GM19025 (cell line): ENCODE measurements around the gene DEGS1.

ENCODE experiments used
- ATAC-seq: cut with Tn5 transposase; IDR thresholded peaks from one replicate; pipeline ENCODE4 v1.9.1; 2021; ENCODE audit warnings: mild to moderate bottlenecking, low read depth, moderate library complexity; ENCODE audit not compliant: unreplicated experiment

DEGS1 gene

DNA sequence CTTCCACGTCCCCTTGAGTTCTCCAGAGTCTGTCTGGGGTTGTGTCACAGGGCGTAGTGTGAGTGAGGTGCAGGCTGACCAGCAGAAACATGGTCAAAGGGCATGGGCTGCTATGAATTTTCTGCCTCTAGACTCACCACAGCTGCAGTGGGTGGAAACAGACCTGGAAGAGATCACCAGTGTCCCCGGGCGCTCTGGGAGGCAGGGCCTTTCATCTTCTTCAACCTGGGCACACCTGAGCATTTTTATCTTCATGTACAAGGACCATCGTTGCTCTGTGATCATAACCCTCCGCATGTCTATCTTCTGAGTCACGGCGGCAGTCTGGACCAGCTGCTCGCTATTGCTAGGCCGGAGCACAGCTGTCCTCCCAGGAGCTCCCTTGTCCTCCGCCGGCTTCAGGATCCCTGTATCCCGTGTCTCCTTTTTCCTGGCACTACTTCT, 29.6 kb downstream of the DEGS1 start:
- ATAC-seq, result no peak

GRCh38 chr1:224213438-224214119, 30.5 kb downstream of the DEGS1 start:
- ATAC-seq, result no peak

- no peak for ATAC-seq
Observed at GRCh38 chr1:224216382-224216781, 33.3 kb downstream of the DEGS1 start.

DNA sequence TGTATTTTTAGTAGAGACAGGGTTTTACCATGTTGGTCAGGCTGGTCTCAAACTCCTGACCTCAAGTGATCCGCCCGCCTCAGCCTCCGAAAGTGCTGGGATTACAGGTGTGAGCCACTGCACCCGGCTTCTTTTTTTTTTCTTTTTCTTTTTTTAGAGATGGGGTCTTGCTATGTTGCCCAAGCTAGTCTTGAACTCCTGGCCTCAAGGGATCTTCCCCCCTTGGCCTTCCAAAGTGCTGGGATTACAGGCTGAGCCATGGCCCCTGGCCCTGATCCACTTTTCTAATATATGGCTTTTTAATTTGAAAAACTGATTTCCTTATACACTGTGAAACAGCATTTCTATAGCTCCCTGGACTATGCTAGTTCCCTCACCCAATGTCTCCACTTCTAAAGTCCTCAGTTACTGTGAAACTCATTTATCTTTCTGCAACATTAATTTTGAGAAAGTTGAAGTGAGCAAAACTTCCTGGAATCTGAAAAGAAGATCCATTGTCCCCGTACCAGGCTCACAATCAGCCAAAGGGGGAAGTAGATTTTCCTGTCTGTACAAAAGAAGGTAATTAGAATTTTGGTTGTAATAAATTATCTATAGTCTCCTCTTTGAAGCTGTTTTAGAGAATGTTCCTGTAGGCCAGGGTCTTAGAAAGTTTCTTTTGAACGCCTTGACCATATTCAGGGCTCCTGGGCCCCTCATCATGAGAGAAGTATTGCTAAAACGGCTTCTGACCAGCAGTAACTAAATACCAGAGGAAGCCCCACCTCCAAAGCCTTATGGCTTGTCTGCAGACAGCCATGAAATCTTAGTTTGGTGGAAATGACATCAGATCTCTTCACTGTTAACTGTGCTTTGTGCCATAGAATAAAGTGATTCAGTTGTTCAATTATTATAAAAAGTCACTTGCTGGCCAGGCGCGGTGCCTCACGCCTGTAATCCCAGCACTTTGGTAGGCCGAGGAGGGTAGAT, 34.9 kb downstream of the DEGS1 start:
- no peak for ATAC-seq

DNA sequence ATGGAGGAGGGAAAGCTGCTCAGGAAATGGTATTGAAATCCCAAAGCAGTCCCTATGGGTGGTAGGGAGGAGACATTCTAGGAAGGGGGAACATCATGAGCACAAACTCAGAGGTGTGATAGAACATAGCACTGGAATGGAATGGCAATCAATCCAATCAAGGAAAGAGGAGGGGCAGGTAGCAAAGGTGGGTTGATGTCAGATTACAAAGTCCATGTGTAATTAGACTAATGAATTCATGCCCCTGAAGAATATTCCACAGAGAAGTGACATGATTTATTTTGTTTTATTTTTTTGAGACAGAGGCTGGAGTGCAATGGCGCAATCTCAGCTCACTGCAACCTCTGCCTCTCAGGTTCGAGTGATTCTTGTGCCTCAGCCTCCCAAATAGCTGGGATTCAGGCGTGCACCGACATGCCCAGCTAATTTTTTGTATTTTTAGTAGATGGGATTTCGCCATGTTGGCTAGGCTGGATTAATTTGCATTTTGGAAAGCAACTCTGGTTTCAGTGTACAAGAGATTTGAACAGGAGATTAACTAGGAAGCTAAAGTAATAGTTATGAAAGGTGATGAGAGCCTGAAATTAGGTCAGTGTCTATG, 36.1 kb downstream of the DEGS1 start:
- no peak for ATAC-seq

DNA sequence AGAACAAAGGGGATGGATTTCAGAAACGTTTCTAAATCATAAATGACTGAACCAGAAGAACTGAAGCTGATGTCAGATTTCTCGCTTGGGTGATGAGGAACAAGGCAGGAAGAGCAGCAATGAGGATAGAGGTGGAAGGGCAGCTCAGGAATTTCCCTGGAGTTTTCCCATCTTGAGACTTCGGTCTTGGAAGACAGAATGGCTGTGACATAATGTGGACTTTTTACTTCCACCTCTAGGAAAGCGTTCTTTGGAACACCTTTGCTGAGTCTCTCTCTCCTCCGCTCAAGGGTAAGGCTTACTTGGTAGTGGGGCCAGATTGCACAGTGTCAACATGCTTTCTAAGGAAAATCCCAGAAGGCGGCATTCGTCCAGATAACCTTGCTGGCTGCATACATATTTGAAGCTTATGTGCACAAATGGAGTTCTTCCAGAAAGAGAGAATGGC, 36.6 kb downstream of the DEGS1 start:
- ATAC-seq, result no peak

DNA sequence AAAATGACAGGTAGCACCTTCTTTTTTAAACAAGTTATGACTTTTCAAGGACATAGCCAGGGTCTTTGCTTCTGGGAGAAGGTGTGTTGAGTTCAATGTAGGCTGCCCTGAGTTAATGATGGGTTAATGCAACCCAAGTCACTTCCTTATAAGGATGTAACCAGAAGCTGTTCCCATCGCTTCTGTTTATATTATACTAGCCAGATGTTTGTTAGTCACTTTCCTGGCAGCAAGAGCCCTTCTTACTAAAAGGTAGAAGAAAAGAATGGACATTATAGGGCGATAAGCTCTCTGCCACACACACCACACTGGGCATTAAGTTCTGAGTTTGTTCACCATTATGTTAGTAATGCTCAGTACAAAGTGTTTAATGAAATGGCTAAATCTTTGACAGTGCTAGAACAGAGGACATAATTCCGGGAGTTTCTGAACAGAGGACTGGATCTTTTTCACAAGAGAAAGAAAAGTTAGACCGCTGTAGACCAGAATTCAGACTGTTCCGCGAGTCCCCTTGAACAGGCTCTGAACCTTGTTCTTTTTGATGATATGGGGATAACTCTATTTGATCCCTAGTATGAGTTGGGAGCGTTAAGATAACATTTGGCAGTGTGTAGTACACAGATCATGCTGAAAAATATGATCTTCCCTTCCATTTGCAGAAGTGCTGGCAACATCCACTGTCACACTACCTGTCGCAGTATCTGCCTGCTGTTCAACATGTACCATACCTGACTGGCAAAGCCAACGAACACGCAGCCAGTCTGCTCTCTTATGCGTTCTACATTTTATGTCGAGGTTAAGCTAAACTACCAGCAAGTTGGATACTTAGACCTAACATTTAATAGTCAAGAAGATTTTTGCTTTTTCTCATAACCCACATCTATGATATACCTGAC, 41.0 kb downstream of the DEGS1 start:
- ATAC-seq, result no peak

- no peak for ATAC-seq
Observed at GRCh38 chr1:224226849-224227502, 43.9 kb downstream of the DEGS1 start.

DNA sequence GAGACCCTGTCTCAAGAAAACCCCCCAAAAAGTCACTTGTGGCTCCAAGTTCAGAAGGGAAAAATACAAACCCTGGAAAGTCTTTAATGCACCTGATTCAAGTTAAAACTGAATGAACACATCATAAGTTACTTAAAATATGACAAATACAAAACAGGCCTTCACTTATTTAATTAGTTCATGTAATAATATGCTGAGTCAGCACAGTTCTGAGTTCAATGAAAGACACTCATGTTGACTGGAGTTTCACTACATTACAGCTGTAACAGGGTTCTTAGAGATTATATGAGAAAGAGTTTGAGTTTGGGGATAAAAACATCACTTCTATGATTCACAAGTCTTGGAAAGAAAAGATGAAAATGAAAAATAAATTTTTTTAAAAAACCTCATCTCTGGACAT, 51.0 kb downstream of the DEGS1 start:
- no peak for ATAC-seq

DNA sequence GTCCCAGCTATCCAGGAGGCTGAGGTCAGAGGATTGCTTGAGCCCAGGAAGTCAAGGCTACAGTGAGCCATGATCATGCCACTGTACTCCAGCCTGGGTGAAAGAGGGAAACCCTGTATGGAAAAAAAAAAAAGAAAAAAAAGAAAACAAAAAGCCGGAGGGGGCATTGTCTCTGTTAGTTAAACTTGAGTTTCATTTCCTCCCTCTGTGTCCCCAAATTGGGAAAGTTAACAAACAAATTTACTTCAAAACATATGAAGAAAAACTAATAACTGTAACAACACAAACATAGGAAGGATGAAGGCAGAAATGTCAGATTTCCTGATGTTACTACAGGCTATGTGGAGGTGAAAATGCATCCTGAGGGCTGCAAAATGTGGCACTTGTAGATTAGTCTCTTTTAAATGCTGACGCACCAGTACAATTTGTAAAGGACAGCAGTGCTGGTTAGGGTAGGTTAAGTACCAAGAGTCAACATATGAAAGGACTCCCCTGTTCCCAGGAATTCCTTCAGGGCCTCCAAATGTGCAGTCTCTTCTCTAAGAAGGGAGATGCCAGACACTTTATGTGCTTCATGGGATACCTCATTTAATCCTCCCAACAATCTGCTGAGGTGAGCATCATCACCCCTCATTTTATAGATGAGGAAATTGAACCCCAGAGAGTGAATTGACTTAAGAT, 52.9 kb downstream of the DEGS1 start:
- no peak for ATAC-seq

DNA sequence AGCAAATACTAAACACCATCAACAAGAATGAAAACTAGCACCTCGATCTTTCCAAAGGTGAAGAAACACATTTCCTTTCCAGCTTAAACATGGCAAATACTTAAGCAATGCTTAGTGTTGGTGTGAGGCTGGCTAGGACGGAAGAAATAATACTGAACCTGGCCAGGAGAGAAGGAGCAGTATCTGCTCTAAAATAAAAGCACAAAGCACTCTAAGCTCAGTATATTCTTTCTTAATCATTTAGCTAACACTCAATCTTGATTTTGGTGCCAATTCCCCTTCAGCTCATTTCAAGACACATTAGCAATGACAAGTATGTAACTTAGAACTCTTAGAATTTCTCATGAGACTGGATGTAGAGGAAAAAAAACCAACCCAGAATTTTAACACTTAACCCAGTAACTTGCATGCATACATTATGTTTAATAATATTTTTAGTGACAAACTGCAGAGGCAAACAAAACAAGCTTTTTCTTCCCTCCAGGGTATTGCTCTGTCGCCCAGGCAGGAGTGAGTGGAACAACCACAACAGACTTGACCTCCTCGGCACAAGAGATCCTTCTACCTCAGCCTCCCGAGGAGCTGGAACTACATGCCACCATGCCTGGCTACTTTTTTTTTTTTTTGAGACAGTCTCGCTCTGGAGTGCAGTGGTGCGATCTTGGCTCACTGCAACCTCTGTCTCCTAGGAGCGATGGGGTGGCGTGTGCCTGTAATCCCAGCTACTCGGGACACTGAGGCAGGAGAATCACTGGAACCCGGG, 54.3 kb downstream of the DEGS1 start:
- ATAC-seq, result no peak

DNA sequence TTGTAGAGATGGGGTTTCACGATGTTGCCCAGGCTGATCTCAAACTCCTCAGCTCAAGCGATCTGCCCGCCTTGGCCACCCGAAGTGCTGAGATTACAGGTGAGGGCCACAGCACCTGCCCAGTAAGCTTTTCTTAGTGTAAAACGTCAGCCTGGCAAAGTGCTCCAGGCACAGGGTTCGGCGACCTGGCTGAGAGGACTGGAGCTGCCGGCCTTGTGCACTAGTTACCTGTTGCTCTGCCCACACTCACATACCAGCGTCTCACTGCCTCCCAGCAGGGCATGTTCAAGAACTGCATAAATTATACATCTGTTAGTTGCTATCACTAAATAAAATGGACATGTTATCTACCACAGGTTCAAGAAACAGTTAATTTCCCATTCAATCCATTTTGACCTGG, 55.2 kb downstream of the DEGS1 start:
- no peak for ATAC-seq

- no peak for ATAC-seq
Observed at GRCh38 chr1:224238756-224239155, 55.7 kb downstream of the DEGS1 start.
